Keratinocyte (primary cell): ENCODE measurements around the gene HPCAL1. TPM values are rescaled to one million over a fixed set of nuclear protein-coding genes. Genes with fewer than 3 reads are reported as not detected.

Experiments
- DNase-seq: peaks from one replicate; pipeline ENCODE4 v3.0.0-alpha.2; 2011; ENCODE audit warnings: low read depth, missing footprints, low spot score
- FAIRE-seq: peaks from 2 replicates; lab custom pipeline; 2011; peaks lifted over from hg19 to GRCh38; lab: Jason Lieb, UNC
- H2AFZ ChIP-seq: 2 replicates; pipeline ENCODE4 v1.6.0; 2012; ENCODE audit warnings: low read length, control low read depth, inconsistent platforms; ENCODE audit not compliant: control insufficient read depth
- H3K27ac ChIP-seq: 2 replicates; pipeline ENCODE4 v1.5.1; 2011; ENCODE audit warnings: low read length; ENCODE audit not compliant: control insufficient read depth, insufficient read depth
- H3K27me3 ChIP-seq: 3 replicates; pipeline ENCODE4 v1.6.0; 2011; ENCODE audit warnings: low read length; ENCODE audit not compliant: control insufficient read depth, insufficient read depth; ENCODE audit errors: extremely low read depth
- H3K36me3 ChIP-seq, 2 experiments: 2 replicates in 1 of 2; 3 replicates in 1 of 2; pipeline ENCODE4 v1.5.1; 2011; ENCODE audit warnings: low read length in 2 of 2, mild to moderate bottlenecking in 1 of 2; ENCODE audit not compliant: control insufficient read depth in 2 of 2, insufficient read depth in 2 of 2; ENCODE audit errors: extremely low read depth in 1 of 2
- H3K4me1 ChIP-seq: 3 replicates; pipeline ENCODE4 v1.5.1; 2011; ENCODE audit warnings: low read length; ENCODE audit not compliant: control insufficient read depth, insufficient read depth; ENCODE audit errors: extremely low read depth
- H3K4me2 ChIP-seq: 3 replicates; pipeline ENCODE4 v1.6.0; 2011; ENCODE audit warnings: low read depth, low read length; ENCODE audit not compliant: control insufficient read depth, insufficient read depth; ENCODE audit errors: extremely low read depth
- H3K4me3 ChIP-seq, 3 experiments: fragments of 200-600 bp in 1 of 3; sonication (generic) in 1 of 3; 2 replicates in 2 of 3; 3 replicates in 1 of 3; pipeline ENCODE4 v1.5.1; 2011 to 2016; ENCODE audit warnings: low read length in 3 of 3, mild to moderate bottlenecking in 3 of 3, control low read depth in 2 of 3, inconsistent platforms in 1 of 3, low read depth in 1 of 3, mixed read lengths in 1 of 3, mixed run types in 1 of 3, moderate library complexity in 1 of 3; ENCODE audit not compliant: control insufficient read depth in 2 of 3, insufficient read depth in 2 of 3; ENCODE audit errors: extremely low read depth in 1 of 3
- H3K79me2 ChIP-seq: 2 replicates; pipeline ENCODE4 v1.6.0; 2012; ENCODE audit warnings: low read length; ENCODE audit not compliant: control insufficient read depth, insufficient read depth
- H3K9ac ChIP-seq: 3 replicates; pipeline ENCODE4 v1.6.0; 2011; ENCODE audit warnings: low read length; ENCODE audit not compliant: control insufficient read depth, insufficient read depth; ENCODE audit errors: extremely low read depth
- H3K9me1 ChIP-seq: 3 replicates; pipeline ENCODE4 v1.6.0; 2011; ENCODE audit warnings: low read length; ENCODE audit not compliant: control insufficient read depth, insufficient read depth; ENCODE audit errors: extremely low read depth
- H3K9me3 ChIP-seq: 2 replicates; pipeline ENCODE4 v1.5.1; 2012; ENCODE audit warnings: low read depth, low read length; ENCODE audit not compliant: control insufficient read depth
- H4K20me1 ChIP-seq: 3 replicates; pipeline ENCODE4 v1.6.0; 2011; ENCODE audit warnings: low read length; ENCODE audit not compliant: control insufficient read depth, insufficient read depth; ENCODE audit errors: extremely low read depth
- EZH2 ChIP-seq: IDR thresholded peaks from one replicate; pipeline ENCODE4 v1.6.1; 2012; ENCODE audit warnings: inconsistent platforms, mild to moderate bottlenecking, low read length, moderate library complexity
- dilution Hi-C: fragments of 300-500 bp; cut with MboI; formaldehyde crosslinking; loops from one replicate; pipeline ENCODE4 v1.7.0; 2020; ENCODE audit warnings: low sequenced_read_pairs; ENCODE audit not compliant: extremely low pct_ligation_motif_present
- polyA plus RNA-seq, 5 experiments: library from polyadenylated mRNA; depleted of rRNA in 3 of 5; stranded (reverse) in 3 of 5; stranded (forward) in 1 of 5; unstranded in 1 of 5; fragments of >200 nt; gene quantifications; 1 replicate in 1 of 5; 2 replicates in 3 of 5; 3 replicates in 1 of 5; pipeline versions ENCODE4 v1.2.1 to v1.2.3, GENCODE V29; 2011 to 2012; ENCODE audit warnings: missing spikeins in 2 of 5, low read depth in 1 of 5, low replicate concordance in 1 of 5
- TF ChIP-seq, protein P1 (sequence below), 3 experiments: IDR thresholded peaks in 1 of 3; conservative IDR thresholded peaks in 1 of 3; optimal IDR thresholded peaks in 1 of 3; 2 replicates in 2 of 3; 3 replicates in 1 of 3; pipeline versions ENCODE3 to v1.5.1; 2011; ENCODE audit warnings: low read length in 3 of 3, mild to moderate bottlenecking in 3 of 3, moderate library complexity in 2 of 3, control low read depth in 1 of 3, inconsistent platforms in 1 of 3; ENCODE audit not compliant: insufficient read depth in 2 of 3; ENCODE audit errors: extremely low read depth in 1 of 3

The HPCAL1 gene
- polyA plus RNA-seq, 1 donor (not counting 4 experiments of a cell fraction or from before 2014, with no cell fraction given) = 18.0 TPM

DNA sequence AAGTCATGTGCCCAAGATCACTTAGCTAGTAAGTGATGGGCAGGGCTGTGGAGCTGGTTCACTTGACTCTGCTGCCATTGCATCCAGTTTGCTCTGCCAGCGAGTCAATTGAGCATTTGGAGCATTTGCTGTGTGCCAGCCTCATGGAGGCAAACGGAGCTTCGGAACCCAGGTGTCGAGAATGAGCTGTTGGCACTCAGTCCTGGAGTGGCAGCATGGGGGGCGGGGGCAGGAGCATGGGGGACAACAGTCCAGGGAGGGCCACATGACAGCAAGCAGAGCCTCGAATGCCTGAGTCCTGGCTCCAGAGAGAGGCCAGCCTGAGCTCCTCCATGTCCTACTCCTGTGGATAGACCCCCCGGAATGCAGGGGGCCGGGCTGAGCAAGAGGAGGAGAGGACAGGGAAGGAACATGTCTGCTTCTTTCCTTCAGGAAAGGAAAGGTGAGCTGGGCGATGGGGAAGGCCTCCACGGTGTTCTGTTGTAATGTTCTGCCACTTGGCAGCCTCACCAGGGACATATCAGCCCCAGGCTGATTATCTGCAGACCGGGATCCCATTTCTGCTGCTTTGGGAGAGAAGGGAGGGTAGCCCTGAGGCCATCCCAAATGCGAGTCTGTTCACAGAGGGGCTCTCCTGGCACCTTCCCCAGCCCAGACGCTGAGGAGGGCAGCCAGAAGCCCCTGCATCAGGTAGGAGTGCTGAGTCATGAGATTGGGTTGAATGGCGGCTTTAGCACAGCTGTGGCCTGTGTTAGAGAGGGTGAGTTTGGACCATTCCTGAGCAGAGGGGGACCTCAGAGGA is 59.6 kb downstream of the HPCAL1 start:
- Histone ChIP-seq H3K27me3 (no peaks in the 10 kb centered on the region), H3K4me1 (no peaks in the 10 kb centered on the region), H3K4me3 (no peak overlapping the region), H2AFZ (no peak overlapping the region), H3K79me2 (no peaks in the 10 kb centered on the region), H4K20me1 (peaks cover 3% of the 10 kb centered on the region), H3K4me2 (no peak overlapping the region), H3K36me3 (peaks cover 0 to 8% of the 10 kb centered on the region in 2 experiments), H3K27ac (no peak overlapping the region), H3K9me1 (no peaks in the 10 kb centered on the region), H3K9me3 (no peaks in the 10 kb centered on the region), H3K9ac (no peak overlapping the region)
- no peak for DNase-seq
- dilution Hi-C loops = no loop called here
- FAIRE-seq = no peak
- TF ChIP-seq, protein P1, sequence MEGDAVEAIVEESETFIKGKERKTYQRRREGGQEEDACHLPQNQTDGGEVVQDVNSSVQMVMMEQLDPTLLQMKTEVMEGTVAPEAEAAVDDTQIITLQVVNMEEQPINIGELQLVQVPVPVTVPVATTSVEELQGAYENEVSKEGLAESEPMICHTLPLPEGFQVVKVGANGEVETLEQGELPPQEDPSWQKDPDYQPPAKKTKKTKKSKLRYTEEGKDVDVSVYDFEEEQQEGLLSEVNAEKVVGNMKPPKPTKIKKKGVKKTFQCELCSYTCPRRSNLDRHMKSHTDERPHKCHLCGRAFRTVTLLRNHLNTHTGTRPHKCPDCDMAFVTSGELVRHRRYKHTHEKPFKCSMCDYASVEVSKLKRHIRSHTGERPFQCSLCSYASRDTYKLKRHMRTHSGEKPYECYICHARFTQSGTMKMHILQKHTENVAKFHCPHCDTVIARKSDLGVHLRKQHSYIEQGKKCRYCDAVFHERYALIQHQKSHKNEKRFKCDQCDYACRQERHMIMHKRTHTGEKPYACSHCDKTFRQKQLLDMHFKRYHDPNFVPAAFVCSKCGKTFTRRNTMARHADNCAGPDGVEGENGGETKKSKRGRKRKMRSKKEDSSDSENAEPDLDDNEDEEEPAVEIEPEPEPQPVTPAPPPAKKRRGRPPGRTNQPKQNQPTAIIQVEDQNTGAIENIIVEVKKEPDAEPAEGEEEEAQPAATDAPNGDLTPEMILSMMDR (optimal IDR thresholded peaks at IDR 0.05 in 1 of 3, IDR thresholded peaks at IDR 0.05 in 1 of 3, conservative IDR thresholded peaks at IDR 0.05 in 1 of 3; ENCODE audit: extremely low read depth in 1 of 3, insufficient read depth in 2 of 3, low read length in 3 of 3) = no peak
- no peak for TF ChIP-seq EZH2

DNA sequence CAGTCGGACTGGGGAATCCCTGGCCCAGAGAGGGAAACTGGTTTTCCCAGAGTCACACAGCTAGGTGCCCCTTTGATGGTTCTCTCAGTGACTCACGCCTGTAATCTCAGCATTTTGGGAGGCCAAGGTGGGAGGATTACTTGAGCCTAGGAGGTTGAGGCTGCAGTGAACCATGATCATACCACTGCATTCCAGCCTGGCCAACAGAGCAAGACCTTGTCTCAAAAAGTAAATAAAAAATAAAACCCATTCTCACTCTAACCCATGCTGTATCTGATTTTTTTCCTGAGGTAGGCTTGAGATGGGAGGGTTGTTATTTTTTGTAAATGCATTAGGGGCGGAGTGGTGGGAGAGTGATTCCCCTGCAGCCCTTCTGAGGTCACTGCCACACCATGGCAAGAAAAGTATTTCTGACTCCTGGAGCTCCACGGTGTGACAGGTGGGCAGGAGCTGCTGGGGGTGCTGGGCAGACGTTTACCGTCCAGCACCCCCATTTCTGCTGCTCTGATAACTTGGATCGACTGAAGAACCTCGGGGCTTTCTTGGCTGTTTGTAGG is 60.3 kb downstream of the HPCAL1 start:
- peaks cover 5% of the 10 kb centered on the region for H3K79me2 ChIP-seq
- H3K4me3 ChIP-seq = no peak overlapping the region
- FAIRE-seq = no peak
- peaks cover 0 to 8% of the 10 kb centered on the region in 2 experiments for H3K36me3 ChIP-seq
- H3K27me3 ChIP-seq = no peaks in the 10 kb centered on the region
- peaks cover 3% of the 10 kb centered on the region for H3K9me1 ChIP-seq
- no peak overlapping the region for H2AFZ ChIP-seq
- no peak overlapping the region for H3K9ac ChIP-seq
- H3K27ac ChIP-seq = no peak overlapping the region
- no peaks in the 10 kb centered on the region for H3K4me1 ChIP-seq
- dilution Hi-C loops = no loop called here
- H4K20me1 ChIP-seq = peaks cover 6% of the 10 kb centered on the region
- no peak for DNase-seq
- H3K9me3 ChIP-seq = no peaks in the 10 kb centered on the region
- TF ChIP-seq, protein P1 (optimal IDR thresholded peaks at IDR 0.05 in 1 of 3, IDR thresholded peaks at IDR 0.05 in 1 of 3, conservative IDR thresholded peaks at IDR 0.05 in 1 of 3; ENCODE audit: extremely low read depth in 1 of 3, insufficient read depth in 2 of 3, low read length in 3 of 3) = no peak
- no peak overlapping the region for H3K4me2 ChIP-seq
